SK-N-MC (cell line): ENCODE data around the gene EFCAB8.

ENCODE experiments used
- DNase-seq: peaks from one replicate; pipeline ENCODE4 v3.0.0-alpha.2; 2011; ENCODE audit warnings: low read depth, low spot score
- H3K27ac ChIP-seq: fragments of 200-600 bp; sonication (generic); 2 replicates; pipeline ENCODE4 v1.5.1; 2016; ENCODE audit warnings: mixed run types
- H3K36me3 ChIP-seq: fragments of 200-600 bp; sonication (generic); 2 replicates; pipeline ENCODE4 v1.6.1; 2017; ENCODE audit warnings: antibody characterized with exemption, low read length, mixed read lengths; ENCODE audit not compliant: insufficient read depth
- H3K4me3 ChIP-seq: fragments of 200-600 bp; sonication (generic); 2 replicates; pipeline ENCODE4 v1.5.1; 2016
- H3K9ac ChIP-seq: fragments of 200-600 bp; sonication (generic); 2 replicates; pipeline ENCODE4 v1.8.0; 2017; ENCODE audit warnings: mixed run types, mixed read lengths; ENCODE audit not compliant: insufficient read length
- H3K9me3 ChIP-seq: fragments of 200-600 bp; sonication (generic); 2 replicates; pipeline ENCODE4 v1.6.1; 2017; ENCODE audit warnings: low read depth, mild to moderate bottlenecking, antibody characterized with exemption, low read length, moderate library complexity, mixed read lengths
- EZH2 ChIP-seq: fragments of 200-600 bp; sonication (generic); IDR thresholded peaks from one replicate; pipeline ENCODE4 v1.6.1; 2017; ENCODE audit warnings: antibody characterized with exemption
- FOXP2 ChIP-seq: optimal IDR thresholded peaks from 2 replicates; pipeline ENCODE3; 2011; ENCODE audit warnings: mild to moderate bottlenecking, moderate library complexity; ENCODE audit not compliant: insufficient read depth; ENCODE audit errors: extremely low read length, control extremely low read depth
- POLR2AphosphoS5 ChIP-seq: IDR thresholded peaks from 2 replicates; pipeline ENCODE4 v1.6.1; 2012; ENCODE audit warnings: mild to moderate bottlenecking, low read depth, low read length, borderline replicate concordance

Gene EFCAB8

DNA sequence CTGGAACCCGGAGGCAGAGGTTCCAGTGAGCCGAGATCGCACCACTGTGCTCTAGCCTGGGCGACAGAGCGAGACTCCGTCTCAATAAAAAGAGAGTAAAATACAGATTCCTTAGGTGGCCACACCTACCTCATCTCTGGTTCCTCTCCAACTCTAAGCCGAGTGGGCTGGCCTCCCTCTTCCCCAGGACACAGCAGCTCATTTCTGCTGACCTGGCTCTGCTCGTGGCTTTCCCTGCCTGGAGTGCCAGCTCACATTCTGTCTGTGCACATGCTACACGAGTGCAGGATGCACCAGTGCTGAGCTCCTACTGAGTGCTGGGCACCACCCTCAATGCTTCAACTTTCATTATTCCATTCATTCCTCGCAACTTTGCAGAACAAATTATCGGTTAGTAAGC lies 28.8 kb downstream of the EFCAB8 start:
- DNase-seq, result no peak
- Histone ChIP-seq H3K36me3 (no peaks in the 10 kb centered on the region), H3K9ac (no peak overlapping the region), H3K27ac (no peak overlapping the region), H3K4me3 (no peak overlapping the region), H3K9me3 (no peaks in the 10 kb centered on the region)
- TF ChIP-seq POLR2AphosphoS5, result no peak
- TF ChIP-seq FOXP2, result no peak
- no peak for TF ChIP-seq EZH2

DNA sequence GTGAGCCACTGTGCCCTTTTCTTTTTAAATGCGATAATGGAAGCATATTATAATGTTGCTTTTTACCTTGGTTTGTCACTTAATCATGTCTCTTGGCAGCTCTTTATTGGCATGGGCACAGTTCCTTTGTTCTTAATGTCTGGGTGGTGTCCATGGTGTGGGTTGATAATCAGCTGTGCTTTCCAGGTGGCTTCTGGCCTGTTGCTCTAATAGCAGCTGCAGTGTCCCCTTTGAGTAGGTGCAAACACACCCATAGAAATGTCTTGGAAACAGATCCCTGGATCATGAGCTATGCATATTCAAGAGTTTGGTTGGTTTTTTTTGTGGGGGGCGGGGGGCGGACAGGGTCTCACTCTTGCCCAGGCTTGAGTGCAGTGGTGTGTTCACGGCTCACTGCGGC lies 29.9 kb downstream of the EFCAB8 start:
- no peak overlapping the region for H3K27ac ChIP-seq
- H3K36me3 ChIP-seq, result no peaks in the 10 kb centered on the region
- H3K4me3 ChIP-seq, result no peak overlapping the region
- TF ChIP-seq EZH2 (no peak), POLR2AphosphoS5 (no peak), FOXP2 (no peak)
- no peak overlapping the region for H3K9ac ChIP-seq
- no peaks in the 10 kb centered on the region for H3K9me3 ChIP-seq
- DNase-seq, result no peak

DNA sequence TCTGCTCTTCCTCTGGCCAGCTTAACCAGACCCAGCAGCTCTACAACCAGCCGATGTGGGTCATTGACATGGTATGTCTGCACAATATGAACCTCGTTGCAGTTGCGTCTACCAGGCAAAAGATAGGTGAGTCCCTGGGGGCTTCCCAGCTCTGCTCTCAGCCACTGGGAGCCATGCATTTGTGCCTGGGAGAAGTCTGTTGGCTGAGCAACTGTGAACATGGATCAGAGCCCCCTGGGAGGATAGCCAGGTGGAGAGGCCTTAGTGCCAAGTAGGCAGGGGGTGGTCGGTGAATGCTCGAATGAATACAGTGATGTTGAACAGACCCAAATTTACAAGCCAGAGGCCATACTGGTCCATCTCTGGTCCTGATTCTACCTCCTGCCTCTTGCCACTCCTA lies 30.6 kb downstream of the EFCAB8 start:
- Histone ChIP-seq H3K4me3 (no peak overlapping the region), H3K27ac (no peak overlapping the region), H3K9ac (no peak overlapping the region), H3K36me3 (no peaks in the 10 kb centered on the region), H3K9me3 (no peaks in the 10 kb centered on the region)
- TF ChIP-seq FOXP2 (no peak), EZH2 (no peak), POLR2AphosphoS5 (no peak)
- DNase-seq, result no peak

DNA sequence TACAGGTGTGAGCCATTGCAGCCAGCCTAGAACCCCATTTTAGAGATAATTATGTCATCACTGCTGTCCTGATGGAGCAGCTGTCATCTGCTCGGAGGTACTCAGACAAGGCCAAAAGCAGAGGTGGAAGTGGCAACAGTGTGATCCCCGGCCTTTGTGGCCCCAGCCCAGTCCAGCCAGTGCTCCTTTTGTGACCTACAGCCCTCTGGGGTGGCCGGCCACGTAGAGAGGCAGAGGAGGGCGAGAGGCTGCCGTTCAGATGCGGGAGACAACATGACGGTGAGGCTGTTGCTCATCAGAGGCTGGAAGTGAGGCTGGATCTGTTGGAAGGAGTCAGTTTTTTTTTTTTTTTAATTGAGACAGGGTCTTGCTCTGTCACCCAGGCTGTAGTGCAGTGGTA lies 32.8 kb downstream of the EFCAB8 start:
- no peak overlapping the region for H3K4me3 ChIP-seq
- TF ChIP-seq EZH2 (no peak), POLR2AphosphoS5 (no peak), FOXP2 (no peak)

DNA sequence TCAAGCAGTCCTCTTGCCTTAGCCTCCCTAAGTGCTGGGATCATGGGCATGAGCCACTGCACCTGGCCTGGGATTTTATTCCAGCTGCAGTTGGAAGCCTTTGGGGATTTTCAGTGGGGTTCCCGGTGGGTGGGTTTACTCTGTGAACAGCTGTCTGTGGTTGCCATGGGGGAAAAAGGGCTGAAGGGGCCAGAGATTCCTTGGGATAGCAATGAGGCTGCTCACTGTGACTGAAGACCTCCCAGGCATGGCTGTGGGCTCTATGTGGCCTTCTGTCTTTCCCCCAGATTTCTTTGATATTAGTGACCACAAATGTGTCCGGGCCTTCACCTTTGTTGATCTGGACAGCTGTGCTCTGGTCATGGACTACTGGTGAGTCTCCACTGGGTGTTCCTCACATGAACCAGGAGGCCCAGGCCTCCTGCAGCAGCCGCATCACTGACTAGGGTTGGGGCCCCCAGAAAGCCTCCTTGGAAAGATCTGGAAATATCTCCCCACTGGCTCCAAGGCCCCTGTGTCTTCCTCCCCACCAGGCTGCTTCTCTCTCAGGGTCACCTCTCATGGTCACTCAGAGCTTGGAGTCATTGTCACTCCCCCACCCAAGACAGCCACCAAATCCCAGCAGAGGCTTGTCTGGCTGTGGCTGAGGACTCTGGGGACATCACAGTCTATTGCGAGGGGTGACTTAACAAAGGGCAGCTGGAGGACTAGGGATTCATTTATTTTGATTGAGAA lies 33.4 kb downstream of the EFCAB8 start:
- TF ChIP-seq FOXP2, result no peak
- no peak for TF ChIP-seq POLR2AphosphoS5
- TF ChIP-seq EZH2, result no peak
- Histone ChIP-seq H3K4me3 (no peak overlapping the region), H3K9me3 (no peaks in the 10 kb centered on the region), H3K36me3 (no peaks in the 10 kb centered on the region), H3K27ac (no peak overlapping the region), H3K9ac (no peak overlapping the region)
- DNase-seq, result no peak

More for the DNA sequence above, 32.8 kb downstream of the EFCAB8 start:
- Histone ChIP-seq H3K36me3 (no peaks in the 10 kb centered on the region), H3K9ac (no peak overlapping the region), H3K9me3 (no peaks in the 10 kb centered on the region), H3K27ac (no peak overlapping the region)
- DNase-seq, result no peak

DNA sequence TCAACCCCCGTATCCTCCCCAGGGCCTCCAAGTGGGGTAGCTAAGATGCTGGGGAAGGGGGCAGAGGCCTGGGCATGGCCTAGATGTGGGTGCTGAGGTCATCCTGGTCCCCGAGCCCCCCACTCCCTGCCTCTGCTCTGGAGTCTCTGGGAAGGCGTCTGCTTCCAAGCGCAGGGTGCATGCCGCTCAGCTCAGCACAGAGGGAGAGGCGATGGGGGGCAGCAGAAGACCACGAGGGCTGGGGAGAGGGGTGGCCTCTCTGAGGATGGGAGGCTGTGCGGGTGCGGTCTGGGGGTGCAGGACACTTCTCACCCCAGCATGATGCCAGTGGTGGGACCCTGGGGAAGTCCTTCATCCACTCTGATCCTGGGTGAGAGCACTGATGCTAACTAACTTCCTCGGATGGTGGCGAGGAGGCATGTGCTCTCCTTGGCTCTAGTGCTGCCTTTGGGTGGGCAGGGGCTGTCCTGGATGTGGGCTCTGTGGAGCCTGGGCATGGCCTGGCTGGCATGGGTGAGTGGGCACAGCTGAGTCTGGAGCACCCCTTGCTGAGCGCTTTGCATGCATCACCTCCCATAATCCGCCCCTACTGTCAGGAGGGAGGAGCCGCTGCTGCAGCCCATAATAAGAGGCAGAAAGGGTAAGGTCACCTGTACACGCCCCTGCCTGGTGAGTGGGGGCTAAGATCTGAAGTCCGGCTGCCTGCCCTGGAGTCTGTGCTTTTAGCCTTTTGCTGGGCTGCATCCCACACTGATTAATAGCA lies 34.7 kb downstream of the EFCAB8 start:
- H3K9me3 ChIP-seq, result no peaks in the 10 kb centered on the region
- TF ChIP-seq EZH2 (no peak), POLR2AphosphoS5 (no peak), FOXP2 (no peak)
- no peak overlapping the region for H3K4me3 ChIP-seq
- H3K27ac ChIP-seq, result no peak overlapping the region
- no peak for DNase-seq
- no peak overlapping the region for H3K9ac ChIP-seq
- H3K36me3 ChIP-seq, result no peaks in the 10 kb centered on the region

DNA sequence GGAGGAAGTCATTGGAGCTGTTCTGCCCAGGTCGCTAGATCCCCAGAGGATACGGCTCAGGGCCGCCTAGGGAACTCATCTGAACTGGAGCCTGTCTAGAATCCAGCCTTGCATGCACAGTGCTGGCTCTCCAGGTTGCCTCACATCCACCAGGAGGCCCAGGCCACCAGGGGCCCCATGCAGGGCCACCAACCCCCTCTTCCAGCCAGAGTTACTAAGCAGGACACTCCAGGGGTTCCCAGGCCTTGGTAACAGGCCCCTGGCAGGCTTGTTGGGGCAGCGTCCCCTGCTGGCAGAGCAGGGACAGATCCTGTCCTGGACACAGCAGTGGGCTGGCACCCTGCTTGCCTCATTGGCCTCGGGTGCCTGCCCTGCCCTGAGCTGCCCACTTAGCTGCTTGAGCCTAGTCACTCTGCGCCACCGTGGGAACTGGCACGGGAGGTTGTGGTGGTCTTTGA lies 35.3 kb downstream of the EFCAB8 start:
- H3K9me3 ChIP-seq, result no peaks in the 10 kb centered on the region
- no peak overlapping the region for H3K4me3 ChIP-seq
- no peak overlapping the region for H3K9ac ChIP-seq
- TF ChIP-seq POLR2AphosphoS5, result no peak
- no peak for TF ChIP-seq EZH2
- no peak for TF ChIP-seq FOXP2
- no peak overlapping the region for H3K27ac ChIP-seq
- H3K36me3 ChIP-seq, result no peaks in the 10 kb centered on the region
- DNase-seq, result no peak

DNA sequence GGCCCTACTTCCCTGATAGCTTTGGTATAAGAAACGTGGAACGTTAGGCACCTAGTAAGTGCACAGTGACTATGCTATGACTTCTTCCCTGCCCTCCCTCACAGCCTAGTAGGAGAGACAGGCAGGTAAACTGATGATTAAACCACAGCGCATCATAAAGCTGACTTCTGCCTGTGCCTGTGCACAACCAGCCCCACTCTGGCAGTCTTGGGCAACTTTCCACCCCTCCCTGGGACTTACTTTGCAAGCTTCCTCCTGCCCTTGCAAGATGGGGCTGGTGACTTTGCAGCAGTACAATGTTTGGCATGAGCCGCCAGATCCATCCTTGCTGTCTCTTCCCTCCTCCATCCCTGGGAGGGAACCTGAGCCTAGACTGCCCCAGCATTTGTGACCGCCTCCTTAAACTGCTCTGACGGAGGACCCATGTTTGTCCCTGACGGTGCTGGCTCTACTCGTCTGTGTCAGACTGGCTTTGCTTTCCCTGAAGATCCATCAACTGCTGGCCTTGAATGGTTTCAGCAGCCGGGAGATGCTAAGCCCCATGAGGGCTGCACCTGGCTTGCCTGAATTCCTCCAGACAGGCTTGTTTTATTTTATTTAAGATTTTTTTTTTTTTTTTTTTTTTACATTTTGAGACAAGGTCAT lies 36.1 kb downstream of the EFCAB8 start:
- Histone ChIP-seq H3K9ac (no peak overlapping the region), H3K27ac (no peak overlapping the region), H3K36me3 (no peaks in the 10 kb centered on the region), H3K9me3 (no peaks in the 10 kb centered on the region), H3K4me3 (no peak overlapping the region)
- no peak for DNase-seq
- TF ChIP-seq POLR2AphosphoS5, result no peak
- TF ChIP-seq FOXP2, result no peak
- no peak for TF ChIP-seq EZH2
